ENCODE data around the gene LRRC9.

- TF ChIP-seq CTCF (IDR thresholded peaks at IDR 0.05; ENCODE audit: extremely low read depth in 1 of 2, insufficient read depth in 1 of 2, low read depth in 1 of 2, low read length in 2 of 2) (peak; percentile 18 to 25), POLR2A (IDR thresholded peaks at IDR 0.05; ENCODE audit: low read depth, low read length) (no peak), EZH2 (IDR thresholded peaks at IDR 0.05; ENCODE audit: borderline replicate concordance, low read depth, low read length, severe bottlenecking) (no peak), MAX (IDR thresholded peaks at IDR 0.05; ENCODE audit: insufficient read depth, insufficient read length) (no peak), MYC (IDR thresholded peaks at IDR 0.05; ENCODE audit: low read depth, low read length) (no peak), GATA2 (IDR thresholded peaks at IDR 0.05; ENCODE audit: insufficient read depth, insufficient read length, low read depth, low read length) (no peak)
These were observed 144.6 kb downstream of the LRRC9 start for GRCh38 chr14:60064491-60065072.
